Panc1 (cell line): ENCODE measurements around the gene TMEM204. TPM values are rescaled to one million over a fixed set of nuclear protein-coding genes. Genes with fewer than 3 reads are reported as not detected.

ENCODE experiments used
- ATAC-seq: fragments of 200-7000 bp; cut with Tn5 transposase; 2 replicates; pipeline ENCODE4 v1.9.1; 2020; ENCODE audit warnings: mild to moderate bottlenecking, moderate library complexity
- BruUV-seq: library from RNA; stranded (reverse); fragments of 400-500 nt; replicated peaks from 2 replicates; lab custom pipeline; 2021; lab: Mats Ljungman, UMichigan
- CTCF ChIA-PET: fragments of 300-600 bp; sonication (Branson Sonifier 250); formaldehyde crosslinking; loops from one replicate; lab custom pipeline; 2022; ENCODE audit warnings: antibody characterized with exemption; lab: Charles Lee
- POLR2A ChIA-PET: fragments of 300-600 bp; sonication (Branson Sonifier 250); formaldehyde crosslinking; loops from one replicate; lab custom pipeline; 2022; ENCODE audit warnings: antibody characterized with exemption; lab: Charles Lee
- DNase-seq: peaks from one replicate; pipeline ENCODE4 v3.0.0-alpha.2; 2010; ENCODE audit warnings: low read depth, low spot score
- H3K27ac ChIP-seq: 2 replicates; pipeline ENCODE4 v1.5.1; 2011; ENCODE audit warnings: mild to moderate bottlenecking, low read length, inconsistent platforms
- H3K27me3 ChIP-seq: fragments of 200-500 bp; sonication (Bioruptor generic); 2 replicates; pipeline ENCODE4 v1.6.0; 2014; ENCODE audit warnings: low read length, inconsistent platforms; ENCODE audit not compliant: control insufficient read depth, insufficient read depth
- H3K36me3 ChIP-seq: fragments of 200-500 bp; sonication (Bioruptor generic); 2 replicates; pipeline ENCODE4 v1.5.1; 2014; ENCODE audit warnings: inconsistent platforms, mild to moderate bottlenecking, low read length, moderate library complexity; ENCODE audit not compliant: control insufficient read depth, insufficient read depth
- H3K4me1 ChIP-seq: 2 replicates; pipeline ENCODE4 v1.5.1; 2011; ENCODE audit warnings: inconsistent platforms, mild to moderate bottlenecking, low read length, moderate library complexity; ENCODE audit not compliant: control insufficient read depth, insufficient read depth
- H3K4me3 ChIP-seq, 2 experiments: 2 replicates each; pipeline ENCODE4 v1.5.1; 2011 to 2012; ENCODE audit warnings: low read depth in 2 of 2, low read length in 2 of 2, mild to moderate bottlenecking in 2 of 2, inconsistent platforms in 1 of 2, moderate library complexity in 1 of 2
- H3K9me3 ChIP-seq: fragments of 200-500 bp; sonication (Bioruptor generic); 2 replicates; pipeline ENCODE4 v1.5.1; 2014; ENCODE audit warnings: low read depth, mild to moderate bottlenecking, inconsistent platforms, low read length, moderate library complexity; ENCODE audit not compliant: control insufficient read depth, insufficient read depth
- CTCF ChIP-seq: fragments of 450-650 bp; IDR thresholded peaks from 2 replicates; pipeline ENCODE4 v1.5.1; 2017; ENCODE audit warnings: mild to moderate bottlenecking
- POLR2AphosphoS5 ChIP-seq: IDR thresholded peaks from 2 replicates; pipeline ENCODE4 v1.6.1; 2012; ENCODE audit warnings: mild to moderate bottlenecking, low read depth, low read length, moderate library complexity
- REST ChIP-seq, 2 experiments: IDR thresholded peaks; 2 replicates each; pipeline ENCODE4 v1.6.1; 2011 to 2012; ENCODE audit warnings: low read depth in 2 of 2, control low read depth in 1 of 2, low read length in 1 of 2, mild to moderate bottlenecking in 1 of 2, moderate library complexity in 1 of 2; ENCODE audit not compliant: insufficient read depth in 1 of 2
- SIN3A ChIP-seq: IDR thresholded peaks from 2 replicates; pipeline ENCODE4 v1.6.1; 2012; ENCODE audit warnings: low read depth, mild to moderate bottlenecking, low read length, moderate library complexity, borderline replicate concordance; ENCODE audit not compliant: insufficient read depth
- TCF7L2 ChIP-seq: IDR thresholded peaks from 2 replicates; pipeline ENCODE4 v1.6.1; 2011; ENCODE audit warnings: mild to moderate bottlenecking, low read depth, low read length, inconsistent platforms
- in situ Hi-C: cut with HindIII; loops from 2 replicates; pipeline ENCODE4 v1.10.0; 2016; ENCODE audit warnings: low sequenced_read_pairs, low pct_unique_long_range_greater_than_20kb
- intact Hi-C: fragments of 100-400 bp; cut with micrococcal nuclease; formaldehyde crosslinking; loops from one replicate; pipeline ENCODE4 v1.10.0; 2022; ENCODE audit not compliant: unreplicated experiment
- total RNA-seq: library from RNA; stranded (reverse); gene quantifications from one replicate; pipeline ENCODE4 v1.2.1, GENCODE V29; 2021; ENCODE audit not compliant: unreplicated experiment

Gene TMEM204
- total RNA-seq, 1 experiment from 2014 or later, result 0.13 TPM

GRCh38 chr16:1493746-1494094, 39.7 kb upstream of the TMEM204 start:
- intact Hi-C loops (no loop called here), in situ Hi-C loops (no loop called here)
- CTCF ChIA-PET, result interaction anchor here (0.6 to 0.7 kb wide), 3 partner anchors 16 to 70 kb away, joined by 3 to 5 read pairs (median 4); no protein-coding TSS in a partner anchor
- Histone ChIP-seq H3K4me1 (peaks cover 12% of the 10 kb centered on the region), H3K9me3 (no peaks in the 10 kb centered on the region), H3K36me3 (peaks cover 2% of the 10 kb centered on the region; the same call in 1 of the 2 replicates), H3K27ac (peak overlapping the region; percentile 84), H3K4me3 (peak overlapping the region; percentile 78 to 86), H3K27me3 (no peaks in the 10 kb centered on the region)
- ATAC-seq, result peak; percentile 30
- TF ChIP-seq POLR2AphosphoS5 (no peak), TCF7L2 (no peak), SIN3A (no peak)
- BruUV-seq, result TSS peak; percentile 91
- DNase-seq, result no peak
- POLR2A ChIA-PET, result no interaction called here

GRCh38 chr16:1494129-1494640, 39.3 kb upstream of the TMEM204 start:
- ChIA-PET POLR2A (no interaction called here), CTCF (interaction anchor here (0.6 to 0.7 kb wide), 3 partner anchors 16 to 71 kb away, joined by 3 to 5 read pairs (median 4); no protein-coding TSS in a partner anchor)
- no peaks in the 10 kb centered on the region for H3K27me3 ChIP-seq
- peak overlapping the region; percentile 84 for H3K27ac ChIP-seq
- no TSS peak for BruUV-seq
- peak overlapping the region; percentile 78 to 86 for H3K4me3 ChIP-seq
- peaks cover 2% of the 10 kb centered on the region; the same call in 1 of the 2 replicates for H3K36me3 ChIP-seq
- intact Hi-C loops, result no loop called here
- DNase-seq (no peak), ATAC-seq (peak; percentile 63)
- H3K9me3 ChIP-seq, result no peaks in the 10 kb centered on the region
- in situ Hi-C loops, result no loop called here
- TF ChIP-seq CTCF (no peak; the same call in 1 of the 2 replicates), POLR2AphosphoS5 (no peak), TCF7L2 (0 out of 2 replicates have a peak, but pooled peaks have one; percentile 16), SIN3A (no peak), REST (IDR thresholded peaks at IDR 0.05; ENCODE audit: insufficient read depth in 1 of 2, low read depth in 2 of 2, low read length in 1 of 2) (no peak)
- H3K4me1 ChIP-seq, result peaks cover 12% of the 10 kb centered on the region

GRCh38 chr16:1494711-1495110, 38.8 kb upstream of the TMEM204 start:
- Histone ChIP-seq H3K9me3 (no peaks in the 10 kb centered on the region), H3K27me3 (no peaks in the 10 kb centered on the region), H3K27ac (peak overlapping the region; percentile 84; the same call in 1 of the 2 replicates), H3K4me1 (peaks cover 12% of the 10 kb centered on the region), H3K4me3 (peak overlapping the region; percentile 78 to 86), H3K36me3 (peaks cover 2% of the 10 kb centered on the region; the same call in 1 of the 2 replicates)
- POLR2A ChIA-PET, result no interaction called here
- TF ChIP-seq SIN3A, result no peak
- no peak for TF ChIP-seq CTCF
- no peak for TF ChIP-seq POLR2AphosphoS5
- TF ChIP-seq TCF7L2, result no peak
- no peak for TF ChIP-seq REST (IDR thresholded peaks at IDR 0.05; ENCODE audit: insufficient read depth in 1 of 2, low read depth in 2 of 2, low read length in 1 of 2)
- BruUV-seq, result no TSS peak
- ATAC-seq, result no peak
- CTCF ChIA-PET, result interaction anchor here (0.6 kb wide), 1 partner anchor 115 kb away, joined by 5 read pairs; no protein-coding TSS in a partner anchor
- intact Hi-C loops, result no loop called here
- DNase-seq, result no peak
- in situ Hi-C loops, result no loop called here
